Hindlimb muscle (tissue), 1 donor: Measurements from ENCODE around the gene TPP1. TPM values are rescaled to one million over a fixed set of nuclear protein-coding genes. Genes with fewer than 3 reads are reported as not detected.

ENCODE experiments used
- DNase-seq: peaks from one replicate; pipeline ENCODE4 v3.0.0-alpha.2; 2013
- polyA plus RNA-seq: library from polyadenylated mRNA; unstranded; fragments of 120-200 nt; gene quantifications from one replicate; pipeline ENCODE4 v1.2.1, GENCODE V29; 2013; ENCODE audit not compliant: insufficient read length

Gene TPP1
- polyA plus RNA-seq, 1 donor: 47.9 TPM

DNA sequence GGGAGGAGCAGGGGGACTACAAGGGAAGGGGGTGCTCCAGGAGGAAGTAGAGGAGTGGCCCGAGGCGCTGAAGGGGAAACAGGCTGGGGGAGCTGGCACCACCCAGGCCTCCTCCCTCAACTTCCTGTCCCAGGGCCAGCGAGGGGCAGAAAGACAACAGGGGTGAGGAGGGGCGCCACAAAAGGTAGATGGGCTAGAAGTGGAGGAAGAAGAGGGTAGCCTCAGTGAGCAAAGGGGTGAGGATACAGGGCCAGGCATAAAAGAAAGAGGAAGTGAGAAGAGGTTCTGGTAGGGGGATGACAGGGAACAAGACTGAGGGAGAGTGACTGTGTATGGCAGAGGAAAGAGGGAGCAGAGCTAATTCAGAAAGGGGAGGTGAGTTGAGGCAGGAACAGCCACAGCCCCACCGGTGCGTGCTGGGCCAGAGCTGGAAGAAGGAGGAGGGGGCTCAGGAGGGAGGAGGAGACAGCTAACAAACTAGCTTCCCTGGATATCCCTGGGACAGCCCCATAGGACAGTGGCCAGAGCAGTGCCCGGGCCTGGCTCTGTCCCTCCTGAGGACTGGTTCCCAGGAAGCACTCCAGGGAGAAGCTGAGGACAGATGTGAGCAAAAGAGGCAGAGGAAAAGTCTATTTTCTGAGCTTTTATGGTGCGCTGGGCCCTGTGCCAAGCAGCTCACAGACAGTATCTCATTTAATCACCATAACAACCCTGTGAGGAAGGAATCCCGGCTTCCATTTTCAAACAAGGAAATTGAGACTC, 27.9 kb upstream of the TPP1 start:
- DNase-seq: peak; percentile 74

DNA sequence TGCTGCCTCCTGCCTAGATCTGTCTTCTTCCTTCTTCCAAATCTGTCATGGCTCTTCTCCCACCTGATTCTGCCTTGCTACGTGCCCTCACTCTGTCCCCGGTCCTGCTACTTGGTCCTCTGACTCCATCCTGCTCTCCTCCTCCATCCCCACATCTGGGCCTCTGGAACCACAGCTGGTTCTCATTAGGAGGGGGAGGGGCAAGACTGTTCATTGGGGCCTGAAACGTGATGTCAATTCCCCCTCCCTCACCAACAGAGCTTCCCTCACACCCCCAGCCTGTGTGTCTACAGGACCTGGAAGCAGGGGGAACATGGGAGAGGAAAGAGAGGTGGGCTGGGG, 27.3 kb upstream of the TPP1 start:
- peak; percentile 93 for DNase-seq

DNA sequence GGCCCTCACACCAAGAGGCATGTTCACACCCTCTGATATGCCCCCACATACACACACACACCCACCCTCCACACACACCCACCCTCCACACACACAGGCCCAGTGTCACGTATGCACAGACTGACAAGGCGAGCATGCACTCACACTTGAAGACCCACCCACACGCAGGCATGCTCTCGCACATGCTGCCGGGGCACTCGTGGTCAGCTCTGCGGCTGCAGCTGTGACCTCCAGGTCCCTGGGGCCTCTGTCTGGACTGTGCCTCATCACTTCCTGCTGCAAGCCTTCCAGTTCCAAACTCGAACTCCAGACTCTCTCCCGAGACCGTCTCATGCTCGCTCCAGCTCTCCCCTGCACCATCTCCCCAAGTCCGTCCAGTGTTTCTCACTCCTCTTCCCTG, 26.8 kb upstream of the TPP1 start:
- DNase-seq: peak; percentile 83

DNA sequence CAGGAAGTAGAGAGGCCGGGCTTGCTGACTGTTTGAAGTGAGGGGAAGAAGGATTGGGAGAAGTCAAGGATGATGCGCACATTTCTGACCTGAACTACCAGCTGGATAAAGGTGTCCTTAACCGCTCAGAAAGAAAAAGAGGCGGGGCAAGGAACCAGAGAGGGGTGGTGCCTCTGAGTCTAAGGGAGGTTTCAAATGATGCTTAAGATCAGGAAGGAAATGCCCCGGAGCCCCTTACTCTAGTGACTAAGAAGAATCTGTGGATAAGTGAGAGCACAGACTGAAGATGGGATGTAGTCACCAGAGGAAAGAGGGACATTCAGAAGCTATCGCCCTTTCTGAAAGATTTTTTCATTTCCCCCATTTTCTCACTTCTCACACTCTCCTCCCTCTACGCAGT, 23.7 kb upstream of the TPP1 start:
- DNase-seq: no peak

DNA sequence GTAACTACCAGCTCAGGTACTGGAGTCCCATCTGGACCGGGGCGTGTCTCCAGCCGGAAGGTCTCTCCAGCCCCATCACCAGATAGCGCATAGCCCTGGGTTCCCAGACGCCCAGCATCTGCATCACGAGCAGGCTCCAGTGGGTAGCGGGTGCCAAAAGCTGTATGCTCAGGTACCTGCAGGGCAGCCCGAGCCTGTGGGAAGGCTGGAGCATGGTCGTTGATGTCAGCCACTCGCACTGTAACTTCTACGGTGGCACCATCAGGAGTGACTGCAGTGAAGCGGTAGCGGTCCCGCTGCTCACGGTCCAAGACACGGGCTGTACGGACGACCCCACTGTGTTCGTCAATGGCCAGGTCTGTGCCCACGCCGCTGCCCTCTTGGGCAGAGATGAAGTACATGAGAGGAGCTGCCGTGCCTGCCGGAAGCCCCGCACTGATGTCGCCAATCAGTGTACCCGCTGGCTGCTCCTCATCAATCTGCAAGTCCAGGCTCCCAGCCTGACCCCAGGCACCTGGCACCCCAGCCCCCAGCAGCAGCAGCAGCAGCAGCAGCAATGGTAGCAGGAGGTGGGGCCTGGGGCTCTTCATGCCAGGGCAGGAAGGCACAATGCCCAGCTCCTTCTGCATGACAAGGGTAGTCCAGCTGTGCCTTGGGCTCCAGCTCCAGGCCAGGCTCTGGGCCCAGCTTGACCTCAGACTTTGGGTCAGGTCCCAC, 21.9 kb upstream of the TPP1 start:
- DNase-seq: no peak

DNA sequence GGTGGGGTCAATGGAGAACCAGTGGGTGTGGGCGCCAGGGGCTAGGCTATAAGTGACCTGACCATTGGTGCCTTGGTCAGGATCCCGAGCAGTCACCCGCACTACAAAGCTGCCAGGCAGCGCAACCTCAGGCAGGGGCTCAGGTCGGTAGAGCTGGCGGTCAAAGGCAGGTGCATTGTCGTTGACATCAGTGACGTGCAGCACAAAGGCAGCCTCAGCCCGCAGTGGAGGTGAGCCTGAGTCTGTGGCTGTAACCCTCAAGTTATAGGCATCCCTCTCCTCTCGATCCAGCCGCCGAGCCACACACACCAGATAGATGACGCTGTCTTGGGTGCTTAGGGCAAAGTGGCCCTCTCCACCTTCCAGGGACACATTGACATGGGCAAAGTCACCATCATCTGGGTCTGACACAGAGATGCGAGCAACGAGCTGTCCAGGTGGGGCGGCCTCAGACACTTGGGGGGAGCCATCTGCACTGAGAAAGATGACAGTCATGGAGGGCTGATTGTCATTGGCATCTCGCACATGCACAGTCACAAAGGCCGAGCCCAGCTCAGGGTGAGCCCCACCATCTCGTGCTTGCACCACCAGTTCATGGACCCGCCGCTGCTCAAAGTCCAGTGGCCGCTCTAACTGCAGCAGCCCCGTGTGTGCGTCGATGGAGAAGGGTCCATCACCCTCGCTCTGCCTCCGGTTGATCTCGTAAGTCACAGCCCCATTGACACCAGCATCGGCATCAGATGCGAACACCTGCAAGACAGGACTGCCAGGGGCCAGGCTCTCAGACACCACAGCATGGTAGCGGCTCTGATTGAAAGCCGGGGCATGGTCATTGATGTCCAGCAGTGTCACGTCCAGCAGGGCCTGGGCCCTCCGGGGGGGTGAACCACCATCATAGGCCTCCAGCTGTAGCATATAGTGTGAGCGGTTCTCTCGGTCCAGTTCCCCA, 21.1 kb upstream of the TPP1 start:
- DNase-seq: no peak

DNA sequence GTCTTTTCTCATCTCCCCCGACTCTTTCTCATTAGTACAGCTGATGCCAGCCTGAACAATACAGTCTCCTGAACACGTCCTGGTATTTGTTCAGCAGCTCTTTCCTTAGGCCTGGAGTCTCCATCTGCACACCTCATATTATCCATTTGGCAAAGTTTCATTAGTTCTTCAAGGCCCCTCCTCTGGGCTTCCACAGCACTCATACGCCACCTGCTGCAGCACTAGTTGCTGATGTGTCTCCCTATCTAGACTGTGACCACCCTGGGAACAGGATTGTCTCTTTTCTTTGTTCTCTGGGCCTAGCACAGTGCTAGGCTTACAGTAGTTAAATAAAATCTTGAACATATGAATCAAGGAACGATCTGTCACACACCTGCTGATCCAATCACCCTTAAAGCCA, 19.2 kb upstream of the TPP1 start:
- DNase-seq: no peak

DNA sequence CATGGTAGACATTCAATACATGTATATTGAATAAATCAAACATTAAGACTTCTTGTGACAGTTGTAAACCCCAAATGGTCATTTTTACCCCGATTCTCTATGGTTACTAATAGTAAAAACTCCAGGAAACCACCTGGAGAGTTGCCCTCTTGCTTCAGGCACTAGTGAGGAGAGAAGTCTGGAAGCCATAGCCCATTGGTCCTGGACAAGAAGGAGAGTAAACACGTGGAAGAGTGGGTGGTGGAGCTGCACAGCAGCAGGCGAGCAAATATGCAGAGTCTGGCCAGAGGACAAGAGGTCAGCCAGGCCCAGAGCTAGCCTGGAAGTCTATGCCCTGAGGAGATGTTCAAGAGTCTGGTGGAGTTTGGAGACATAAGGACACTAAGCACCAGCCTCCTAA, 18.6 kb upstream of the TPP1 start:
- no peak for DNase-seq

DNA sequence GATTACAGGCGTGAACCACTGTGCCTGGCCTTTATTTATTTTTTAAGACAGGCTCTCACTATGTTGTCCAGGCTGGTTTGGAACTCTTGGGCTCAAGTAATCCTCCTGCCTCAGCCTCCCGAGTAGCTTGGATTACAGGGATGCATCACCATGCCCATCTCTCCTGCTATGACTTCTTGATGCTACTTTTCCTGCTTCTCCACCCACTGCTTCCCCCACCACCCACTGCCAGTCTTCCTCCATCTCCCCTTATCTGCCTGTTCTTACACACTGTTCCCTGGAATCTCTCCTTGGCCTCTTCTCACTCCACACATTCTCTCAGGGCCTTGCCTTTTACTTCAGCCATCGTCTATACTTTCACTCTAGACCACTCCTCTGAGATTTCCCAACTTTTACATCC, 17.3 kb upstream of the TPP1 start:
- DNase-seq: no peak

DNA sequence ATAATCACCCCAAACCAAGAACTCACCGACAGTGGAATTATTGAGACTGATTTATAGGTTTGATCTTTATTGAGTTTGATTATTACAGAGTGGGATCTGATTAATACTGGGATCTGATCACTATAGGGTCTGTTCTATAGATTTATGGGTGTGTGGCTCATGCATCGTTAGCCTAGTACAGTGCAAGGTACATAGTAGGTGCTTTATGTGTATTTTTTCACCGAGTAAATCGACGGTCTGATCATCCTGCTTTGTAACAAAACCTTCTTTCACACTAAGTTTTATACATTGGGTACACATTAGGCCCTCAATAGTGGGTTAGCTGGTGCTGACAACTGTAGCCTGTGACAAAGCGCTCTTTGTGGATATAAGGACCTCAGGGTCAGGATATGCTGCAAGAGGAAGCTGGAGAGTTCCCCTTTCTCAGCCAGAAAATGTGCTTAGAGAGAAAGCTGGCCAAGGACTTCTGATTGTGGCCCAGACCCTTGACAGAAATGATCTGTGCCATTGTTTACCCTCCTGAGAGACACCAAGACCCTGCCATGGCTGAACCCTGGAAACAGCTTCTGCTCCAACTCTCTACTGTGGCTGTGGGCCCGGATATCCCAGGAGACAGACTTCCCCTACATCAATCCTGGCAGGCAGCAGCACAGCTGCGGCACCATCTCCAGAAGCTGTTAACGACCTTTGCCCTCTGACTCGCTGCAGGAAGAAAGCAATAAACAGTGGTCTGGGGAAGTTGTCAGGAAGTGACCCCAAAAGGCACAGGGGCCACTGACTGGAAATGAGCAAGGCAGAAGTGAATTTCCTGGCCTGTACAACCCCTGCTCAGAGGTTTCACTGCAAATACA, 16.1 kb upstream of the TPP1 start:
- DNase-seq: no peak

DNA sequence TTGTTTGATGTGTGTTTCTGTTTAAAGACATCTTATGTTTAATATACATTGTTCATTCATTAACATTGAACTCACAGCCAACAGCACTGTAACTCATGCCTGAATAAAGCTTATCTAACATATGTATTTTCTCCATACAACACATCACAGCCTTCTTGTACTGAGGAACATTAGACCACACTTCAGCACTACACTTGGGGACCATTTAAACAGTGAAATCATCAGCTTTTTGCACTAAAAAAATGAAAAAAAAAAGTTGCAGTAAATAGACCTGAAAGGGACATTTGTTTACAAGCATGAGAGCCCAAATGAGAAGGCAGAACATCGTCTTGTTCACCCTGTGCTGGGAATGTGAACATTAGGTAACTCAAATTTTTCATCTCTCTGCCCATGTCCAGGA, 15.3 kb upstream of the TPP1 start:
- no peak for DNase-seq

DNA sequence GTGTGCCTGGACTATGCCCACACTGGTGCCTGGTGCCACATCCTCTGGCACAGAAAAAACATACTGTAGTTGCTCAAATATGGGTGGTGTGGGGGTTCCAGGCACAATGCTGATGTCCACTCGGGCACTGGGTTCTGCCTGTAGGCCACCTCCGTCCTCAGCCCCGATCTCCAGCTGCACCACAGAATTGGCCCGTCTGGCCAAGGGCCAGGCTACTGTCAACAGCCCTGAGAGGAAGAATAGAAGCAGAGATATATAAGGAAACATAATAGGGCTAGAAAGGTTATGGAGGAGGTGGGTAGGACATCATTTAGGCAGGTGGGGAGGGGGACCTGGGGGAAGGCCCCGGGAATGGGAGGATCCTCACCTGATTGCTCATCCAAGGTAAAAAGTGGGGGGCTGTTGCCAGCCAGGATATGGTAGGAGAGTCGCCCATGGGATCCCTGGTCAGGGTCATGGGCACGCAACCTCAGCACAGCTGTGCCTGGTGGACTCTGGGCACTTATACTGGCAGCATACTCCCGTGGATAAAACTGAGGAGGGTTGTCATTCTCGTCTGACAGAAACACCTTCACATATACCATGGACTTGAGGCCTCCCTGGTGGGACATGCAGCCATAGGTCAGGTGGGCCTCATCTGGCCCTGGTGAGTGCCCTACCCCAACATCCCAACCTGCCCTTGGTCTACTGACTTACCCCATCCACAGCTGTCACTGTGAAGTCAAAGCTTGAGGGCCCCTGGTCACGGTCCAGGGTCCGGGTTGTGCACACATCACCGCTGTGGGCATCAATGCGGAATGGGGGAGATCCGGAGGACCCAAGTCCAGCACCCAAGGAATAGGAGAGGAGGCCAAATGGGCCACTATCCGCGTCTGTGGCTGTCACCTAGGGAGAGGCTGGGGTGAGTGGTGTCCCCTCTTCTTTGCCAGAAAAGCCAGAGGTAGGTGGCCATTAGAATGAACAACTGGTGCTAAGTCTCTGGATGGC, 14.5 kb upstream of the TPP1 start:
- no peak for DNase-seq

DNA sequence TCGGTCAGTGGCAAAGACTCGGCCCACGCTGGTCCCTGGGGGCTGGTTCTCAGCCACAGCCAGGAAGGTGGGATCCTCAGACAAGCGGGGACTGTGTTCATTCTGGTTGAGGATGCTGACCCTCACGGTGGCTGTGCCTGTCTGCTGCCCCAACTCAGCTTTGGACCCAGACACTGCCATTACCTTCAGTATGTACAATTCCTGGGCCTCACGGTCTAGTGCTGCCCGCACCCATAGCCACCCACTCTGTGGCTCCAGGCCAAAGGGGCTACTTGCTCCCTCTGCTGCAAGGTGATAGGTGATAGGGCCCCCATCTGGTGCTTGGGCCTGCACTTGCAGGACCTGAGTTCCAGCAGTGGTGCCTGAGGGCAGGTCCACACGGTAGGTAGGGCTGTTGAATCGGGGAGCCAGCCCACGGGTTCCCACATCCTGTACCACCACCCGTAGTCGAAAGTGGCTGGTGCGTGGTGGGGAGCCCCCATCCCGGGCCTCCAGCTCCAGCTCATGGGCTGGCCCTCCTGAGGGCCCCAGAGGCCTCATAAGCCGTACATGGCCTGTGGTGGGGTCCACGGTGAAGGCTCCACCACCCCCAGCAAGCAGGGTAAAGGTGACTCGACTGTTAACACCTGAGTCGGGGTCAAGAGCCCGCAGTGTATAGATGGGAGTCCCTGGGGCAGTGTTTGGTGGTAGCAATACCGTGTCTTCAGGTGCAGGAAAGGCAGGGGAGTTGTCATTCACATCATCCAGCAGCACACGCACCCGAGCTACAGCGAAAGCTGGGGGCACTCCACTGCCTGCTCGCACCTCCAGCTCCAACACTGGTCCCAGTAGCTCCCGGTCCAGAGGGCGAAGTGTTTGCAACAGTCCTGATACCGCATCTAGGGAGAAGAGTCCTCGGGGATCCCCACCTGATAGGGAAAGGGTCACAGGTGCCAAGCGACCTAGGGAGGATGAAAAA, 13.2 kb upstream of the TPP1 start:
- no peak for DNase-seq

DNA sequence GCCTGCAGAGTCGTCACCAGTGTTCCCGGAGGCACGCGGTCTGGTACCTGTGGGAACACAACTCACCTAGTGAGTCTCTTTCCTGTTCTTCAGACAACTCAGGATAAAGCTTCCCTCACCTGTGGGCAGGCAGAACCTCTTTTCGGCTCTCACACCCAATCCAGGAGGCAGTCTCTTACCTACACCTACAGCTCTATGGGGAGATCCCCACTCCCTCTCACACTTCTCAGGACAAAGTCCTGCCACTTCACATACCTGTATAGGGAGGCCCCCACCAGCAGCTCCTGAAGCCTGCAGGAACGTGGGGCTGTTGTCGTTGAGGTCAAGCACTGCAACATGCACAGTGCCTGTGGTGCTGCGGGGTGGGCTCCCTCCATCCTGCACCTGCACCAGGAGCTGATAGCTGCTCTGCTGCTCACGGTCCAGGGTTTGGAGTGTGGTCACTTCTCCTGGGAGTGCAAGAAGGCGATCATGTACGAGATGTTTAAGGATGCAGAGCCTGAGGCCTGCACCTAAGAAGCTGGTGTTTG, 12.2 kb upstream of the TPP1 start:
- no peak for DNase-seq

DNA sequence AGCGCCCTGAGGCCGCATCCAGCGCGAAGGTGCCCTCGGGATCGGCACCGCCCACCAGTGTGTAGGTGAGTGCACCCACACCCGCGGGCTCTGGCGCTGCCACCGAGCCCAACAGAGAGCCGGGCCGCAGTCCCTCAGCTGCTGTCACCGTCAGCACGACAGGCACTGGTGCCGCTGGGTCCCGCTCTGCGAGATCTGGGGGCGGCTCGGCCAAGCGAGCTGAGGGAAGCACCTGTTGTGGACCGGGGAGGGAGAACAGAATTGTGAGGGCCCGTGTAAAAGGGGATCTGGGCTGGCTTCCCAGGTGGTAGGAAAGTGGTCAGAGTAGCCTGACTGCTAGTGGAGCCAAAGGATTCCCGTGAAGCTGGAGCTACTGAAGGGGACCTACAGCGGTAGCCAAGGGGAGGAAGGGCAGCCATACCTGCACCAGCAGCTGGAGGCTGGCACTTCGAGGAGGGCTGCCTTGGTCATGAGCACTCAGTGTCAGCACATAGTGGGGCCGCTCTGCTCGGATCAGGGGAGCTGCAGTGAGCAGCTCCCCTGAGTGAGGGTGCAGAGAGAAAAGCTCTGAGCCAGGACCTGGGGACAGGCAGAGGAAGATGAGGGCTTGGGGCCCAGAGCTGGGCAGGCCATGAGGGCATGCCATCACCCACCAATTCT, 11.5 kb upstream of the TPP1 start:
- DNase-seq: no peak

DNA sequence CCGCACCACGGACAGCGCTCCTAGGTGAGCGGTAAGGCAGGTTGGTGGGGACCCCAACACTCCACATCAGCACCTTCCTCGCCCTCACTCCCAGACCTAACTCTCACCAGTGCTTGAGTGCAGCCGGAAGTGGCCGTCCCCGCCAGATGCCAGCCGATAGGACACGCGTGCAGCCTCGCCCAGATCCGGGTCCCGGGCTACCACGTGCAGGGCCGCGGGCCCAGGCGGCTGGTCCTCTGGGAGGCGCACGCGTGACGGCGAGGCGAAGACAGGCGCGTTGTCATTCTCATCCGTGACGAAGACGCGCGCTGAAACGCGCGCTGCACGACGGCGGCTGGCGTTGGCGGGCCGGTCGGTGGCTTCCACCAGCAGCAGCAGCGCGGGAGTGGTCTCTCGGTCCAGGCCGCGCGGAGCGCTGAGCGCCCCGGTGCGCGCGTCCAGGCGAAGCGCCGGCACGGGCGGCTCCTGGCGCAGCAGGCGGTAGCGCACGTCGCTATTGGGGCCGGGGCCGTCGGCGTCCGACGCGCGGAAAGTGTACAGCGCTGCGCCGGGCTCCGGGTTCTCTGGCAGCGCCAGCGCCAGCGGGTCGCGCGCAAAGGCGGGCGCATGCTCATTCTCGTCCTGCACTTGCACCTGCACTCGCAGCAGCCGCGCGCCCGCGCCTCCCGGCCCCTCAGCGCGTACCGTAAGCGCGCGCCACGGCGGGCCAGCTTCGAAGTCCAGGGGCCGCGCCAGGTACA, 10.8 kb upstream of the TPP1 start:
- DNase-seq: no peak

DNA sequence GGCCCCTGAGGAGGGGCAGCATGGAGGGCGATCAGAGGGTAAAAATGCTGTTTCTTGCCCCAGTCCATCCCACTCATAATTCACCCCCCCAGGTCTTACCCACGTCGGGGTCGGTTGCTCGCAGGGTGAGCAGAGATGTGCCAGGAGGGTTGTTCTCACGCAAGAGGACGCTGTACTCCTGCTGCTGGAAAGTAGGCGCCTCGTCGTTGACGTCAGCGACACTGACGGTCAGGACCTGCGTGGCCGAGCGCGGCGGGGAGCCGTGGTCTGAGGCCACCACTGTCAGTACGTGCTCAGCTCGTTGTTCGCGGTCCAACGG, 10.3 kb upstream of the TPP1 start:
- DNase-seq: no peak

DNA sequence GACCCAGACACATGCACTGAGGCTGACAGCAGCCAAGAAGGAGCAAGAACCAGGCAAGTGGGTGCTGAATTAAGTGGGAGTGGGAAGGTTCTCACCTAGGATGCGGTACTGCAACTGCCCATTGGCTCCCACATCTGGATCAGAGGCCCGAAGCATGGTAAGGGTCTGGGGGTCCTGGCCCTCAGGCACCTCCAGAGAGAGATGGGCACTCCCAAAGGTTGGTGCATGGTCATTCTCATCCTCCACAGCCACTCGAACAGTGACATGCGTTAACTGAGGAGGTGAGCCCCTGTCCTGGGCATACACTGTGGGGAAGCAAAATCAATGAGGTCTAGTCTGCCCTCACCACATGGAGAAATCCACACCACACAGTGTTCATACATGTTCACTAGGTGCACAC, 9.3 kb upstream of the TPP1 start:
- DNase-seq: no peak
